Upper lobe of right lung (tissue), 1 donor: ENCODE measurements around the gene WDR43. TPM values are rescaled to one million over a fixed set of nuclear protein-coding genes. Genes with fewer than 3 reads are reported as not detected.

ENCODE experiments used
- ATAC-seq: fragments of 200-7000 bp; cut with Tn5 transposase; one replicate; pipeline ENCODE4 v1.9.1; 2020; ENCODE audit warnings: mild to moderate bottlenecking, moderate library complexity
- DNase-seq: peaks from one replicate; pipeline ENCODE4 v3.0.0-alpha.2; 2020
- H3K27ac ChIP-seq: fragments of 200-600 bp; one replicate; pipeline ENCODE4 v1.8.0; 2022
- H3K27me3 ChIP-seq: fragments of 200-600 bp; one replicate; pipeline ENCODE4 v1.8.0; 2022; ENCODE audit warnings: mild to moderate bottlenecking
- H3K36me3 ChIP-seq: fragments of 200-600 bp; one replicate; pipeline ENCODE4 v1.8.0; 2022
- H3K4me1 ChIP-seq: fragments of 200-600 bp; one replicate; pipeline ENCODE4 v1.8.0; 2022
- H3K4me3 ChIP-seq: fragments of 200-600 bp; one replicate; pipeline ENCODE4 v1.8.0; 2022; ENCODE audit warnings: mild to moderate bottlenecking
- H3K9me3 ChIP-seq: fragments of 200-600 bp; one replicate; pipeline ENCODE4 v1.8.0; 2022
- intact Hi-C: fragments of 100-400 bp; cut with DNase I; formaldehyde crosslinking; loops from one replicate; pipeline ENCODE4 v1.11.0; 2022
- total RNA-seq: library from RNA; stranded (reverse); fragmentation: NEBNext Ultra II Directional; extraction: Animal tissue kit (Norgen Biotek cat#: 25700); gene quantifications from one replicate; pipeline ENCODE4 v1.2.1, GENCODE V29; 2021
- TF ChIP-seq, protein P1 (sequence below): fragments of 200-600 bp; IDR thresholded peaks from one replicate; pipeline ENCODE4 v1.8.0; 2022; ENCODE audit warnings: antibody characterized with exemption
- donor health status: DM: no; HTN: yes; CAD: no; lungs with severe emphysema.

Gene WDR43
- total RNA-seq, 1 donor from 2014 or later = 27.6 TPM

DNA sequence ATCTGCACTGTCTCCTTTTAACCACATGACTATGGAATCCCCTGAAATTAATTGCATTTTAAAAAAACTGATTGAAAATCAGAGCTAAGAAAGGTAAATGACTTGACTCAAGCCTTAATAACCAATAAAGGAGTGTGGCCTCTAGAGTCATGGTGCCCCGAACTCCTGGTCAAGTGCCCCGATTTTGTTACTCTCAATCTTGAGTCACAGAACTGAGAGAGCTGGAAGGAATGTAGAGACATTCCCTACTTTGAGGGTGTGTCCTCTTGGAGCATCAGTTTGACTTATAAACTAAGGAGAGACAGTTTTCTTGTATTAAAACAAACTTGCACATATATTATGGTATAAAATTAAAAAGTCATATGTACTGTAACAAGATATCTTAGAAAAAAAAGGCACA, 2.4 kb downstream of the WDR43 start:
- ATAC-seq (no peak), DNase-seq (no peak)
- H3K9me3 ChIP-seq = no peaks in the 10 kb centered on the region
- intact Hi-C loops = no loop called here
- no peaks in the 10 kb centered on the region for H3K27me3 ChIP-seq
- H3K4me3 ChIP-seq = no peak overlapping the region
- TF ChIP-seq, protein P1, sequence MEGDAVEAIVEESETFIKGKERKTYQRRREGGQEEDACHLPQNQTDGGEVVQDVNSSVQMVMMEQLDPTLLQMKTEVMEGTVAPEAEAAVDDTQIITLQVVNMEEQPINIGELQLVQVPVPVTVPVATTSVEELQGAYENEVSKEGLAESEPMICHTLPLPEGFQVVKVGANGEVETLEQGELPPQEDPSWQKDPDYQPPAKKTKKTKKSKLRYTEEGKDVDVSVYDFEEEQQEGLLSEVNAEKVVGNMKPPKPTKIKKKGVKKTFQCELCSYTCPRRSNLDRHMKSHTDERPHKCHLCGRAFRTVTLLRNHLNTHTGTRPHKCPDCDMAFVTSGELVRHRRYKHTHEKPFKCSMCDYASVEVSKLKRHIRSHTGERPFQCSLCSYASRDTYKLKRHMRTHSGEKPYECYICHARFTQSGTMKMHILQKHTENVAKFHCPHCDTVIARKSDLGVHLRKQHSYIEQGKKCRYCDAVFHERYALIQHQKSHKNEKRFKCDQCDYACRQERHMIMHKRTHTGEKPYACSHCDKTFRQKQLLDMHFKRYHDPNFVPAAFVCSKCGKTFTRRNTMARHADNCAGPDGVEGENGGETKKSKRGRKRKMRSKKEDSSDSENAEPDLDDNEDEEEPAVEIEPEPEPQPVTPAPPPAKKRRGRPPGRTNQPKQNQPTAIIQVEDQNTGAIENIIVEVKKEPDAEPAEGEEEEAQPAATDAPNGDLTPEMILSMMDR = no peak
- H3K4me1 ChIP-seq = peaks cover 21% of the 10 kb centered on the region
- peaks cover 2% of the 10 kb centered on the region for H3K36me3 ChIP-seq
- no peak overlapping the region for H3K27ac ChIP-seq

DNA sequence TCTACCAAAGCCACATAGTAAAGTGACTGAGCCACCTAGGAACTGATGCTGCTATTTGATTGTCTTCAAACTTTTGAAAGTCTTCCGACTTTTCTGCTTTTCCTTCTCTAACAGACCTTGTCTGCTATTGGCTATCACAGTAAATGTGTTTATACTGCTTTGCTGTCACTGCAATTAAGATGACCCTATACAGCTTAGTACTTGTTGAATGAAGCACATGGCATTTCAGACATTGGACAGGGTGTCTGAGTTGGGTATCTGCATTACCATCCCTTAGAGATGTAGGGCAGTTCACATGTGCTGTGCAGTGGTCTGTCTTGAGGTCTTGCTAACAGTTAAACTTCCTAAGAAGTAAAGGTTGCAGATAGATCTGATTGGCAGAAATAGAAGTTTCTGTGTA, 3.6 kb downstream of the WDR43 start:
- DNase-seq = no peak
- H3K36me3 ChIP-seq = peaks cover 13% of the 10 kb centered on the region
- no peaks in the 10 kb centered on the region for H3K9me3 ChIP-seq
- TF ChIP-seq, protein P1 = no peak
- no peak for ATAC-seq
- no peak overlapping the region for H3K4me3 ChIP-seq
- H3K27ac ChIP-seq = no peak overlapping the region
- no peaks in the 10 kb centered on the region for H3K27me3 ChIP-seq
- peaks cover 21% of the 10 kb centered on the region for H3K4me1 ChIP-seq
- intact Hi-C loops = no loop called here

DNA sequence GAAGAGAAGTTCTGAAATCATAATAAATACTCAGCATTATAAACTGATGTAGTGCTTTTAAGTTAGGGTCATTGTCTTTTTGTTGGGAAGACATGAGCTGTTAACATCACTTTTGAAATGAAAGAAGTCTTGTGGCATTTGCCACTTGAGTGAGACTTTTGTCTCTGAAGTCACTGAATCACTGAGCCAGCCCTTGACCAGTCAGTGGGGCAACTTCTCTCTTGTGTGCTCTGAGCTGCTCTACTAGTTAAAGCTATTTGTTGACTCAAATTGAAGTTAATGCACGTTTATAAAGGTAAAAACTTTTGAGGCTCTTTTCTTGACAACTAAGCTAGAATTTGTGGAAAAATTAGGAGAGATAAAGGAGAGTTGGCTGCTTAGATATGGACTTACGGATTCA, 6.7 kb downstream of the WDR43 start:
- Histone ChIP-seq H3K36me3 (peaks cover 39% of the 10 kb centered on the region), H3K4me1 (peaks cover 23% of the 10 kb centered on the region), H3K4me3 (no peak overlapping the region), H3K9me3 (no peaks in the 10 kb centered on the region), H3K27ac (no peak overlapping the region), H3K27me3 (no peaks in the 10 kb centered on the region)
- DNase-seq (no peak), ATAC-seq (no peak)
- TF ChIP-seq, protein P1 = no peak
- intact Hi-C loops = no loop called here

DNA sequence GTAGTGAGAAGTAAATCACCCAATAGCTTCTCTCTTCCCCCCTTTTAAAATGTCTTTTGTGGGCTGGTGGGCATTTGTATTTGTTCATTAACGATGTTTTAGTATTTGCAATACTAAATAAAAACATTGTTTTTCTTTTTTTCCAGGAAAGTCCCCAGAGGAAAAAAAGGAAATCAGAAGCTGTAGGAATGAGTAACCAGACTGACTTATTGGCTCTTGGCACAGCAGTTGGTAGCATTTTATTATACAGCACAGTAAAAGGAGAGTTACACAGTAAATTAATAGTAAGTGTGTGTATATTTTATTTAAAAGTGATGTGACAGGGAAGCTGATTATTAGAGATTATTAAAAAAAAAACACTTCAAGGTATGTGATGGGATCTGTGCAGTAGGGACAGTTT, 7.4 kb downstream of the WDR43 start:
- intact Hi-C loops = no loop called here
- no peak for ATAC-seq
- Histone ChIP-seq H3K9me3 (no peaks in the 10 kb centered on the region), H3K27ac (no peak overlapping the region), H3K36me3 (peaks cover 45% of the 10 kb centered on the region), H3K4me1 (peaks cover 18% of the 10 kb centered on the region), H3K27me3 (no peaks in the 10 kb centered on the region), H3K4me3 (no peak overlapping the region)
- no peak for DNase-seq
- TF ChIP-seq, protein P1 = no peak

DNA sequence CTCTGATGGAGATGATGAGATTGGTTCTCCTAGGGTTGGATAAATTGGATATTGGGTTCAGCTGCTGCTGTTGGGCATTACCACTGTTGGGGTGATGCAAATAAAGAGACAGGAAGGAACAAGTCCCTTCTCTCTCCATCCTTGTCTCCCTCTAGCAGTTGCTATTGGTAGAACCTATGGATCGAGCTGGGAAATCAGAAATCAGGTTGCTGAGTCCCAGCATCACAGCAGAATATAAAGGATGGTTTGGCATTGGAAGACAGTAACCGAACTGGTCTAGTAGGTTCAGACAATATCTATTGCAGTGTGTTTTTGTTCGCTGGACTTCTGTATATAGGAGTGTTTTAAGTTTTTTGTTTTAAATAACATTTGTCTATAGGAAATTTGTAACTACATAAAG, 8.1 kb downstream of the WDR43 start:
- TF ChIP-seq, protein P1 = no peak
- intact Hi-C loops = no loop called here
- Histone ChIP-seq H3K27me3 (no peaks in the 10 kb centered on the region), H3K9me3 (no peaks in the 10 kb centered on the region), H3K4me3 (no peak overlapping the region), H3K4me1 (peaks cover 17% of the 10 kb centered on the region), H3K36me3 (peaks cover 51% of the 10 kb centered on the region), H3K27ac (no peak overlapping the region)
- ATAC-seq (no peak), DNase-seq (no peak)

GRCh38 chr2:28904295-28904694, 9.8 kb downstream of the WDR43 start:
- ATAC-seq (no peak), DNase-seq (no peak)
- Histone ChIP-seq H3K27ac (no peak overlapping the region), H3K36me3 (peaks cover 68% of the 10 kb centered on the region), H3K27me3 (no peaks in the 10 kb centered on the region), H3K4me1 (peaks cover 12% of the 10 kb centered on the region), H3K4me3 (no peak overlapping the region), H3K9me3 (no peaks in the 10 kb centered on the region)
- intact Hi-C loops = no loop called here
- TF ChIP-seq, protein P1 = no peak
